Sigmoid colon (tissue), 7 donors: ENCODE measurements around the gene NPTX1. TPM values are rescaled to one million over a fixed set of nuclear protein-coding genes. Genes with fewer than 3 reads are reported as not detected.

ENCODE experiments used
- DNase-seq: peaks from one replicate; pipeline ENCODE4 v3.0.0-alpha.2; 2019
- H3K27ac ChIP-seq, 4 donors: fragments of 200-600 bp; sonication (generic); one replicate each; pipeline ENCODE4 v1.5.1; 2016 to 2019; ENCODE audit warnings: mild to moderate bottlenecking in 1 of 4
- H3K27me3 ChIP-seq, 3 donors: fragments of 200-600 bp; sonication (generic); one replicate each; pipeline ENCODE4 v1.5.1; 2019; ENCODE audit warnings: mild to moderate bottlenecking in 1 of 3
- H3K36me3 ChIP-seq, 4 donors: fragments of 200-600 bp; sonication (generic); one replicate each; pipeline ENCODE4 v1.5.1; 2016 to 2019
- H3K4me1 ChIP-seq, 4 donors: fragments of 200-600 bp; sonication (generic); one replicate each; pipeline ENCODE4 v1.5.1; 2017 to 2019
- H3K4me3 ChIP-seq, 4 donors: fragments of 200-600 bp; sonication (generic); one replicate each; pipeline ENCODE4 v1.5.1; 2017 to 2019; ENCODE audit warnings: mild to moderate bottlenecking in 2 of 4, moderate library complexity in 1 of 4
- H3K9me3 ChIP-seq, 4 donors: fragments of 200-600 bp in 3 of 4; sonication (generic) in 3 of 4; one replicate each; pipeline versions ENCODE4 v1.5.1 to v1.6.1; 2013 to 2019
- CTCF ChIP-seq, 4 experiments: fragments of 450-650 bp in 3 of 4; fragments of 200-600 bp in 1 of 4; IDR thresholded peaks; one replicate each; pipeline ENCODE4 v1.5.1; 2016 to 2019; ENCODE audit warnings: antibody characterized with exemption in 4 of 4, mild to moderate bottlenecking in 3 of 4, moderate library complexity in 2 of 4
- EP300 ChIP-seq, 4 donors: sonication (generic); formaldehyde crosslinking; IDR thresholded peaks; one replicate each; pipeline ENCODE4 v1.6.1; 2017; ENCODE audit warnings: antibody characterized with exemption in 4 of 4
- POLR2A ChIP-seq, 2 donors: fragments of 450-650 bp; IDR thresholded peaks; one replicate each; pipeline ENCODE4 v1.6.1; 2016; ENCODE audit warnings: antibody characterized with exemption in 2 of 2, mild to moderate bottlenecking in 2 of 2, moderate library complexity in 2 of 2
- POLR2AphosphoS5 ChIP-seq, 4 donors: sonication (generic); formaldehyde crosslinking; IDR thresholded peaks; one replicate each; pipeline ENCODE4 v1.6.1; 2017; ENCODE audit warnings: antibody characterized with exemption in 4 of 4
- WGBS, 2 donors: extraction: QIAGEN DNeasy Blood & Tissue Kit; methylation state at CpG; one replicate each; pipeline ENCODE4 v1.1.7; 2013; 5-methylcytosine and 5-hydroxymethylcytosine counted together
- intact Hi-C: fragments of 100-400 bp; cut with DNase I; formaldehyde crosslinking; loops from one replicate; pipeline ENCODE4 v1.15.1; 2023
- polyA plus RNA-seq, 3 donors: library from polyadenylated mRNA; stranded (reverse); fragments of 200-250 nt; gene quantifications; one replicate each; pipeline ENCODE4 v1.2.3, GENCODE V29; 2013
- total RNA-seq, 4 donors: library from RNA; depleted of rRNA; stranded (reverse); fragments of >200 nt; gene quantifications; one replicate each; pipeline ENCODE4 v1.1.0, GENCODE V29; 2016
- donor health status: healthy with polysubstance abuse.
- donor health status: Bipolar disorder and iron deficiency.
- donor health status: healthy.

The NPTX1 gene
- total and polyA plus RNA-seq, 7 donors = 0.60 to 67.3 (median 36.9) TPM

- Histone ChIP-seq H3K4me3 (no peak overlapping the region), H3K4me1 (peaks cover 0 to 10% (median 9%) of the 10 kb centered on the region in 4 donors), H3K27me3 (no peaks in the 10 kb centered on the region), H3K9me3 (no peaks in the 10 kb centered on the region), H3K27ac (no peak overlapping the region), H3K36me3 (peaks cover 0 to 27% (median 0%) of the 10 kb centered on the region in 4 donors)
- TF ChIP-seq POLR2A (IDR thresholded peaks at IDR 0.05) (no peak), POLR2AphosphoS5 (IDR thresholded peaks at IDR 0.05) (no peak), EP300 (IDR thresholded peaks at IDR 0.05) (no peak), CTCF (IDR thresholded peaks at IDR 0.05) (no peak)
- 58 to 83% methylated on average over 13 of the region's 13 CpGs for WGBS, 2 donors
- intact Hi-C loops = no loop called here
- DNase-seq = no peak
Measured at GRCh38 chr17:80423536-80424225, 52.7 kb downstream of the NPTX1 start.

DNA sequence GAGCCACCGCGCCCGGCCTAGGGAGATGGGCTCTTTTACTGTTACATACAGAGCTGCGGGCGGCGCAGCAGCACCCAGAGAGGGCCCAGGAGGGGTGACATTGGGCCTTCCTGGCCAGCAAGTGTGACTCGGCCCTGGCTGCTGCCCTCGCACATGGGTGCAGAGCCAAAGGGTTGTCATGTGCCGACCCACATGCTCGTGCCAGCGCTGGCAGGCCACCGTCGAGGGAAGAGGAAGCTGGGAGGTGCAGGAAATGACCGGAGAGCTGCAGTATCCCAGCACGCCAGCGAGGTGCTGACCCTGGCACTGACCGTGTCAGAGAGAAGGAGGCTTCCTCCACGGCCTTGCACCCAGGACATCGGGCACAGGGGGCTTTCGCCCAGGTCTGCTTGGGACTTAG is 53.4 kb downstream of the NPTX1 start:
- no peak for DNase-seq
- intact Hi-C loops = no loop called here
- 75 to 83% methylated on average over 20 of the region's 20 CpGs for WGBS, 2 donors
- TF ChIP-seq POLR2A (IDR thresholded peaks at IDR 0.05) = no peak
- TF ChIP-seq EP300 (IDR thresholded peaks at IDR 0.05) = no peak
- no peak for TF ChIP-seq POLR2AphosphoS5 (IDR thresholded peaks at IDR 0.05)
- TF ChIP-seq CTCF (IDR thresholded peaks at IDR 0.05) = no peak
- Histone ChIP-seq H3K4me1 (peaks cover 0 to 10% (median 9%) of the 10 kb centered on the region in 4 donors), H3K27me3 (no peaks in the 10 kb centered on the region), H3K4me3 (no peak overlapping the region), H3K9me3 (no peaks in the 10 kb centered on the region), H3K36me3 (peaks cover 0 to 29% (median 0%) of the 10 kb centered on the region in 4 donors), H3K27ac (no peak overlapping the region)

DNA sequence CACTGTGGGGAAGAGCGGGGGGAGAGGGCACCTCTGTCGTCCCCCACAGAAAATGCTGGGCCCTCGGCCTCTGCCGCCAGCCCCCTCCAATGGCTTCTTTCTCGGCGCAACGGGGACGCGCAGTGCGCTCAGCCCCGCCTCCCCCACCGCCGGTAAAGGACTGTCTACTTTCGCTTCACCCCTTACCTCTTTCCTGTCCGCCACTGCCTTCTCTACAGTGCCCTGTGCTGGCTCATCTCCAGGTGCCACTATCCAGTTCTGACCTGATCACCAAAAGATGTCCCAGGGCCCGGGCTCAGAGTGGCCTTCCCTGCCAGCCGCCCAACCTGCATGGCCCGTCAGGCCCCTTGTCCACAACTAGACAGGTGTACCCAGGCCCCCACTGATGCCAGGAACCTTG is 54.1 kb downstream of the NPTX1 start:
- peak; percentile 58 for DNase-seq
- peaks cover 0 to 16% (median 11%) of the 10 kb centered on the region in 4 donors for H3K4me1 ChIP-seq
- H3K27ac ChIP-seq = no peak overlapping the region
- H3K27me3 ChIP-seq = no peaks in the 10 kb centered on the region
- intact Hi-C loops = no loop called here
- no peak overlapping the region for H3K4me3 ChIP-seq
- peaks cover 0 to 30% (median 0%) of the 10 kb centered on the region in 4 donors for H3K36me3 ChIP-seq
- 66 to 90% methylated on average over 17 to 18 of the region's 18 CpGs for WGBS, 2 donors
- no peak for TF ChIP-seq POLR2A (IDR thresholded peaks at IDR 0.05)
- TF ChIP-seq POLR2AphosphoS5 (IDR thresholded peaks at IDR 0.05) = no peak
- no peaks in the 10 kb centered on the region for H3K9me3 ChIP-seq

- H3K4me3 ChIP-seq = no peak overlapping the region
- DNase-seq = peak; percentile 63
- no peaks in the 10 kb centered on the region for H3K27me3 ChIP-seq
- H3K4me1 ChIP-seq = peaks cover 0 to 15% (median 8%) of the 10 kb centered on the region in 4 donors
- TF ChIP-seq CTCF (IDR thresholded peaks at IDR 0.05) (no peak), POLR2A (IDR thresholded peaks at IDR 0.05) (no peak), EP300 (IDR thresholded peaks at IDR 0.05) (no peak), POLR2AphosphoS5 (IDR thresholded peaks at IDR 0.05) (no peak)
- intact Hi-C loops = no loop called here
- H3K9me3 ChIP-seq = no peaks in the 10 kb centered on the region
- peaks cover 0 to 35% (median 0%) of the 10 kb centered on the region in 4 donors for H3K36me3 ChIP-seq
- H3K27ac ChIP-seq = no peak overlapping the region
- WGBS, 2 donors = 65 to 80% methylated on average over 20 of the region's 20 CpGs
Measured at GRCh38 chr17:80421381-80422090, 54.9 kb downstream of the NPTX1 start.

DNA sequence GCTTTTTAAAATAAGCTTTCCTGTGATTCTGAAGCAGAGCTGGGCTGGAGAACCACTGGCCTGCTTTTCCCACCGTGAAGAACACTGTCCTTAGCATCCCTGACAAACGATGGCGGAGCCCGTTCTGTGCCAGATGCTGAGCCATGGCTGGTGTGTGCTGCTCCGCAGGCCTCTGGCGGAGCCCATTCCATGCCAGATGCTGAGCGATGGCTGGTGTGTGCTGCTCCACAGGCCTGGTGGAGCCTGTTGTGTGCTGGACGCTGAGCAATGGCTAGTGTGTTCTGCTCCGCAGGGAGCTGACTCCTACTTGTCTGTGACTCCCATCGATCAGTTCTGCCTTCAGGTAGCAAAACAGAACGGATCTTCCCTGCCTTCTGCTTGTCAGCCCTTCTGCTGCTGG is 57.2 kb downstream of the NPTX1 start:
- no peak overlapping the region for H3K4me3 ChIP-seq
- peaks cover 0 to 30% (median 19%) of the 10 kb centered on the region in 4 donors for H3K4me1 ChIP-seq
- TF ChIP-seq POLR2AphosphoS5 (IDR thresholded peaks at IDR 0.05) (no peak), POLR2A (IDR thresholded peaks at IDR 0.05) (no peak), EP300 (IDR thresholded peaks at IDR 0.05) (no peak), CTCF (IDR thresholded peaks at IDR 0.05) (no peak)
- intact Hi-C loops = no loop called here
- H3K36me3 ChIP-seq = peaks cover 0 to 35% (median 0%) of the 10 kb centered on the region in 4 donors
- WGBS, 2 donors = 91 to 92% methylated on average over 11 of the region's 11 CpGs
- H3K27ac ChIP-seq = no peak overlapping the region
- H3K9me3 ChIP-seq = no peaks in the 10 kb centered on the region
- DNase-seq = no peak
- no peaks in the 10 kb centered on the region for H3K27me3 ChIP-seq
